Measurements from ENCODE around the gene FLVCR2.

GRCh38 chr14:75559451-75560222, 18.8 kb upstream of the FLVCR2 start:
- no peak for TF ChIP-seq CTCF (IDR thresholded peaks at IDR 0.05)
- no peak for TF ChIP-seq POLR2AphosphoS5 (IDR thresholded peaks at IDR 0.05)
- TF ChIP-seq POLR2A (IDR thresholded peaks at IDR 0.05): no peak
- TF ChIP-seq EP300 (IDR thresholded peaks at IDR 0.05): no peak
